HEK293 (cell line): ENCODE results near the gene PGP.

Source experiments
- BCL11B ChIP-seq: fragments of 450-650 bp; formaldehyde crosslinking; IDR thresholded peaks from 2 replicates; pipeline ENCODE4 v1.5.1; 2016; ENCODE audit warnings: low read depth, missing biosample characterization, missing genetic modification characterization
- FEZF1 ChIP-seq: fragments of 450-650 bp; formaldehyde crosslinking; IDR thresholded peaks from 2 replicates; pipeline ENCODE4 v1.5.1; 2016; ENCODE audit warnings: missing biosample characterization, missing genetic modification characterization
- GFI1B ChIP-seq: fragments of 450-650 bp; formaldehyde crosslinking; IDR thresholded peaks from 2 replicates; pipeline ENCODE4 v1.5.1; 2016; ENCODE audit warnings: missing biosample characterization, missing genetic modification characterization
- GLI2 ChIP-seq: fragments of 450-650 bp; formaldehyde crosslinking; IDR thresholded peaks from 2 replicates; pipeline ENCODE4; 2017; ENCODE audit warnings: missing biosample characterization, missing genetic modification characterization, low read depth, borderline replicate concordance
- GLI4 ChIP-seq: fragments of 450-650 bp; formaldehyde crosslinking; IDR thresholded peaks from 2 replicates; pipeline ENCODE4 v1.5.1; 2016; ENCODE audit warnings: missing biosample characterization, missing genetic modification characterization
- GLIS2 ChIP-seq: fragments of 450-650 bp; formaldehyde crosslinking; IDR thresholded peaks from 2 replicates; pipeline ENCODE4 v1.5.1; 2016; ENCODE audit warnings: missing biosample characterization, missing genetic modification characterization
- KLF7 ChIP-seq: fragments of 450-650 bp; formaldehyde crosslinking; IDR thresholded peaks from 2 replicates; pipeline ENCODE4 v1.5.1; 2016; ENCODE audit warnings: missing biosample characterization, missing genetic modification characterization, borderline replicate concordance
- ZBTB11 ChIP-seq: fragments of 450-650 bp; formaldehyde crosslinking; conservative IDR thresholded peaks from 2 replicates; pipeline ENCODE4 v1.5.1; 2016; ENCODE audit warnings: low read depth, missing biosample characterization, missing genetic modification characterization
- ZBTB21 ChIP-seq: fragments of 450-650 bp; formaldehyde crosslinking; IDR thresholded peaks from 2 replicates; pipeline ENCODE4 v1.5.1; 2017; ENCODE audit warnings: missing biosample characterization, missing genetic modification characterization
- ZBTB7A ChIP-seq: fragments of 450-650 bp; formaldehyde crosslinking; IDR thresholded peaks from 2 replicates; pipeline ENCODE4 v1.5.1; 2016; ENCODE audit warnings: low read depth, missing biosample characterization, missing genetic modification characterization
- ZFP41 ChIP-seq: fragments of 450-650 bp; formaldehyde crosslinking; IDR thresholded peaks from 2 replicates; pipeline ENCODE4 v1.5.1; 2016; ENCODE audit warnings: missing biosample characterization, missing genetic modification characterization, borderline replicate concordance
- ZNF121 ChIP-seq: fragments of 450-650 bp; formaldehyde crosslinking; IDR thresholded peaks from 2 replicates; pipeline ENCODE4 v1.5.1; 2016; ENCODE audit warnings: missing biosample characterization, missing genetic modification characterization
- ZNF19 ChIP-seq: fragments of 450-650 bp; formaldehyde crosslinking; IDR thresholded peaks from 2 replicates; pipeline ENCODE4; 2016; ENCODE audit warnings: missing biosample characterization, missing genetic modification characterization, low read depth
- ZNF214 ChIP-seq: fragments of 450-650 bp; formaldehyde crosslinking; IDR thresholded peaks from 2 replicates; pipeline ENCODE4 v1.5.1; 2017; ENCODE audit warnings: missing biosample characterization, mild to moderate bottlenecking, missing genetic modification characterization, borderline replicate concordance
- ZNF341 ChIP-seq: fragments of 450-650 bp; formaldehyde crosslinking; IDR thresholded peaks from 2 replicates; pipeline ENCODE4; 2016; ENCODE audit warnings: low read depth, missing biosample characterization, missing genetic modification characterization
- ZNF354C ChIP-seq: fragments of 450-650 bp; formaldehyde crosslinking; IDR thresholded peaks from 2 replicates; pipeline ENCODE4 v1.5.1; 2016; ENCODE audit warnings: missing biosample characterization, missing genetic modification characterization, low read depth, borderline replicate concordance
- ZNF404 ChIP-seq: fragments of 450-650 bp; formaldehyde crosslinking; IDR thresholded peaks from 2 replicates; pipeline ENCODE4 v1.5.1; 2017; ENCODE audit warnings: missing biosample characterization, missing genetic modification characterization
- ZNF521 ChIP-seq: fragments of 450-650 bp; formaldehyde crosslinking; IDR thresholded peaks from 2 replicates; pipeline ENCODE4 v1.5.1; 2017; ENCODE audit warnings: missing biosample characterization, mild to moderate bottlenecking, missing genetic modification characterization
- ZNF544 ChIP-seq: fragments of 450-650 bp; formaldehyde crosslinking; IDR thresholded peaks from 2 replicates; pipeline ENCODE4 v1.5.0; 2017; ENCODE audit warnings: missing biosample characterization, missing genetic modification characterization
- ZNF610 ChIP-seq: fragments of 450-650 bp; formaldehyde crosslinking; IDR thresholded peaks from 2 replicates; pipeline ENCODE4 v1.5.1; 2016; ENCODE audit warnings: missing biosample characterization, missing genetic modification characterization, borderline replicate concordance
- ZNF621 ChIP-seq: fragments of 450-650 bp; formaldehyde crosslinking; IDR thresholded peaks from 2 replicates; pipeline ENCODE4 v1.5.1; 2017; ENCODE audit warnings: missing biosample characterization, missing genetic modification characterization
- ZNF624 ChIP-seq: fragments of 450-650 bp; formaldehyde crosslinking; IDR thresholded peaks from 2 replicates; pipeline ENCODE4 v1.5.1; 2017; ENCODE audit warnings: missing biosample characterization, missing genetic modification characterization
- ZNF660 ChIP-seq: fragments of 450-650 bp; IDR thresholded peaks from 2 replicates; pipeline ENCODE4 v1.5.1; 2018; ENCODE audit warnings: missing biosample characterization, mild to moderate bottlenecking, missing genetic modification characterization
- ZNF747 ChIP-seq: fragments of 450-650 bp; formaldehyde crosslinking; IDR thresholded peaks from 2 replicates; pipeline ENCODE4 v1.5.1; 2016; ENCODE audit warnings: missing biosample characterization, missing genetic modification characterization
- ZNF768 ChIP-seq: fragments of 450-650 bp; formaldehyde crosslinking; IDR thresholded peaks from 2 replicates; pipeline ENCODE4 v1.5.1; 2018; ENCODE audit warnings: missing biosample characterization, mild to moderate bottlenecking, missing genetic modification characterization
- TF ChIP-seq, protein P1 (sequence below): fragments of 450-650 bp; formaldehyde crosslinking; IDR thresholded peaks from 2 replicates; pipeline ENCODE4 v1.5.1; 2016; ENCODE audit warnings: missing biosample characterization, missing genetic modification characterization, borderline replicate concordance
- TF ChIP-seq, protein P2 (sequence below): fragments of 450-650 bp; formaldehyde crosslinking; IDR thresholded peaks from 2 replicates; pipeline ENCODE4 v1.5.1; 2016; ENCODE audit warnings: missing biosample characterization, missing genetic modification characterization
- TF ChIP-seq, protein P3 (sequence below): fragments of 450-650 bp; formaldehyde crosslinking; IDR thresholded peaks from 2 replicates; pipeline ENCODE4 v1.5.1; 2016; ENCODE audit warnings: missing biosample characterization, missing genetic modification characterization

Gene PGP

DNA sequence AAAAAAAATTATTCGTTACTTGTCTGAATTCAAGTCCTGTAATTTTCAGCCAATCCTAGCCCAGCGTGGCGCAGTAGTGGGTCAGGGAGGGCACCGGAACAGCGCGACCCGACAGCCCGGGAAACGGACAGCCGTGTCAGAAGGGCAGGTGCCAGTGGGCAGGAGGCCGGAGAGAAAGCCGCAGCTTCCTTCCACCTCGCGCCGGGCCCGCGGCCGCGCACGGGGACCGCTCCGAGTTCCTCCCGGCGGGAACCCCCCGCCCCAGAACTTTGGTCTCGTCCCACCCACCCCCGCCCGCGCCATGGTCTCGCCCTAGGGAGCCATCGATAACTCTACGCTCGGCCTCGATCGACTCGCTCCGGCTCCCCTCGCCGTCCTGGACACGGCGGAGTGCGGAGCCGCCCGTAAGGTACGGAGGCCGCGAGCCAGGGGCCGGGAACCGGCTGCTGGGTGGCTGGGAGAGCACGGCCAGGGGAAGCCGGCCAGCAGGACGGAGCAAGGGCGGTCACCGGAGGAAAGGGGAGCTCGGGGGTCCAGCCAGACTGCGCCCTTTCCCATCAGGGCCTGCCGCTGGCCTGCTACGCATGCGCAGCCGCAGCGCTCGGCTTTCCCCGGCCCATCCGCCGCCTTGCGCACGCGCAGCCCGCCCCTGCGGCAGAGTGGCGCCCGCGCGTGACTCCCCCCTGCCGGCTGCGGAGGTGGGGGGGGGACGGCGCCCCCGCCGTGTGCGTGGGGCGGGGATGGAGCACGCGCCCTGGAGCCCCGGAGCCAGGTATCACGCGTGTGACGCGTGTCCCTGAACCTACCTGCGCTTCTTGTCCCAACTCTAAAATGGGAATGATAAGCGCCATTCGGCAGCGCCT, 9.3 kb downstream of the PGP start, which contains the start of gene MLST8 (continued):
- TF ChIP-seq KLF7 (tag by site-specific recombination) (peak; percentile 80), FEZF1 (tag by site-specific recombination) (no peak), GLIS2 (peak; percentile 59; the same call in 1 of the 2 replicates), ZNF544 (tag by site-specific recombination) (no peak), ZNF521 (tag by site-specific recombination) (no peak), GFI1B (tag by site-specific recombination) (no peak), ZNF660 (tag by site-specific recombination) (peak; percentile 78; the same call in 1 of the 2 replicates), ZNF610 (no peak), ZBTB7A (tag by site-specific recombination) (no peak; the same call in 1 of the 2 replicates), ZBTB21 (tag by site-specific recombination) (no peak; the same call in 1 of the 2 replicates), ZNF19 (no peak), GLI4 (tag by site-specific recombination) (no peak), ZNF121 (tag by site-specific recombination) (no peak), ZNF354C (tag by site-specific recombination) (no peak), ZNF747 (tag by site-specific recombination) (no peak), ZNF768 (tag by site-specific recombination) (no peak), ZNF341 (tag by site-specific recombination) (peak; percentile 99), ZFP41 (no peak), GLI2 (tag by site-specific recombination) (no peak), ZNF214 (tag by site-specific recombination) (no peak), BCL11B (tag by site-specific recombination) (0 out of 2 replicates have a peak, but pooled peaks have one; percentile 13), ZNF624 (tag by site-specific recombination) (no peak), ZNF621 (tag by site-specific recombination) (no peak), ZNF404 (tag by site-specific recombination) (no peak), ZBTB11 (peak; percentile 34; the same call in 1 of the 2 replicates)
- TF ChIP-seq, protein P1, sequence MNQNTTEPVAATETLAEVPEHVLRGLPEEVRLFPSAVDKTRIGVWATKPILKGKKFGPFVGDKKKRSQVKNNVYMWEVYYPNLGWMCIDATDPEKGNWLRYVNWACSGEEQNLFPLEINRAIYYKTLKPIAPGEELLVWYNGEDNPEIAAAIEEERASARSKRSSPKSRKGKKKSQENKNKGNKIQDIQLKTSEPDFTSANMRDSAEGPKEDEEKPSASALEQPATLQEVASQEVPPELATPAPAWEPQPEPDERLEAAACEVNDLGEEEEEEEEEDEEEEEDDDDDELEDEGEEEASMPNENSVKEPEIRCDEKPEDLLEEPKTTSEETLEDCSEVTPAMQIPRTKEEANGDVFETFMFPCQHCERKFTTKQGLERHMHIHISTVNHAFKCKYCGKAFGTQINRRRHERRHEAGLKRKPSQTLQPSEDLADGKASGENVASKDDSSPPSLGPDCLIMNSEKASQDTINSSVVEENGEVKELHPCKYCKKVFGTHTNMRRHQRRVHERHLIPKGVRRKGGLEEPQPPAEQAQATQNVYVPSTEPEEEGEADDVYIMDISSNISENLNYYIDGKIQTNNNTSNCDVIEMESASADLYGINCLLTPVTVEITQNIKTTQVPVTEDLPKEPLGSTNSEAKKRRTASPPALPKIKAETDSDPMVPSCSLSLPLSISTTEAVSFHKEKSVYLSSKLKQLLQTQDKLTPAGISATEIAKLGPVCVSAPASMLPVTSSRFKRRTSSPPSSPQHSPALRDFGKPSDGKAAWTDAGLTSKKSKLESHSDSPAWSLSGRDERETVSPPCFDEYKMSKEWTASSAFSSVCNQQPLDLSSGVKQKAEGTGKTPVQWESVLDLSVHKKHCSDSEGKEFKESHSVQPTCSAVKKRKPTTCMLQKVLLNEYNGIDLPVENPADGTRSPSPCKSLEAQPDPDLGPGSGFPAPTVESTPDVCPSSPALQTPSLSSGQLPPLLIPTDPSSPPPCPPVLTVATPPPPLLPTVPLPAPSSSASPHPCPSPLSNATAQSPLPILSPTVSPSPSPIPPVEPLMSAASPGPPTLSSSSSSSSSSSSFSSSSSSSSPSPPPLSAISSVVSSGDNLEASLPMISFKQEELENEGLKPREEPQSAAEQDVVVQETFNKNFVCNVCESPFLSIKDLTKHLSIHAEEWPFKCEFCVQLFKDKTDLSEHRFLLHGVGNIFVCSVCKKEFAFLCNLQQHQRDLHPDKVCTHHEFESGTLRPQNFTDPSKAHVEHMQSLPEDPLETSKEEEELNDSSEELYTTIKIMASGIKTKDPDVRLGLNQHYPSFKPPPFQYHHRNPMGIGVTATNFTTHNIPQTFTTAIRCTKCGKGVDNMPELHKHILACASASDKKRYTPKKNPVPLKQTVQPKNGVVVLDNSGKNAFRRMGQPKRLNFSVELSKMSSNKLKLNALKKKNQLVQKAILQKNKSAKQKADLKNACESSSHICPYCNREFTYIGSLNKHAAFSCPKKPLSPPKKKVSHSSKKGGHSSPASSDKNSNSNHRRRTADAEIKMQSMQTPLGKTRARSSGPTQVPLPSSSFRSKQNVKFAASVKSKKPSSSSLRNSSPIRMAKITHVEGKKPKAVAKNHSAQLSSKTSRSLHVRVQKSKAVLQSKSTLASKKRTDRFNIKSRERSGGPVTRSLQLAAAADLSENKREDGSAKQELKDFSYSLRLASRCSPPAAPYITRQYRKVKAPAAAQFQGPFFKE, result no peak
- TF ChIP-seq, protein P2, sequence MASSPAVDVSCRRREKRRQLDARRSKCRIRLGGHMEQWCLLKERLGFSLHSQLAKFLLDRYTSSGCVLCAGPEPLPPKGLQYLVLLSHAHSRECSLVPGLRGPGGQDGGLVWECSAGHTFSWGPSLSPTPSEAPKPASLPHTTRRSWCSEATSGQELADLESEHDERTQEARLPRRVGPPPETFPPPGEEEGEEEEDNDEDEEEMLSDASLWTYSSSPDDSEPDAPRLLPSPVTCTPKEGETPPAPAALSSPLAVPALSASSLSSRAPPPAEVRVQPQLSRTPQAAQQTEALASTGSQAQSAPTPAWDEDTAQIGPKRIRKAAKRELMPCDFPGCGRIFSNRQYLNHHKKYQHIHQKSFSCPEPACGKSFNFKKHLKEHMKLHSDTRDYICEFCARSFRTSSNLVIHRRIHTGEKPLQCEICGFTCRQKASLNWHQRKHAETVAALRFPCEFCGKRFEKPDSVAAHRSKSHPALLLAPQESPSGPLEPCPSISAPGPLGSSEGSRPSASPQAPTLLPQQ (tag by site-specific recombination), result peak; percentile 64; the same call in 1 of the 2 replicates
- TF ChIP-seq, protein P3, sequence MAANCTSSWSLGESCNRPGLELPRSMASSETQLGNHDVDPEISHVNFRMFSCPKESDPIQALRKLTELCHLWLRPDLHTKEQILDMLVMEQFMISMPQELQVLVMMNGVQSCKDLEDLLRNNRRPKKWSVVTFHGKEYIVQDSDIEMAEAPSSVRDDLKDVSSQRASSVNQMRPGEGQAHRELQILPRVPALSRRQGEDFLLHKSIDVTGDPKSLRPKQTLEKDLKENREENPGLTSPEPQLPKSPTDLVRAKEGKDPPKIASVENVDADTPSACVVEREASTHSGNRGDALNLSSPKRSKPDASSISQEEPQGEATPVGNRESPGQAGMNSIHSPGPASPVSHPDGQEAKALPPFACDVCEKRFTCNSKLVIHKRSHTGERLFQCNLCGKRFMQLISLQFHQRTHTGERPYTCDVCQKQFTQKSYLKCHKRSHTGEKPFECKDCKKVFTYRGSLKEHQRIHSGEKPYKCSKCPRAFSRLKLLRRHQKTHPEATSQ (tag by site-specific recombination), result peak; percentile 50; the same call in 1 of the 2 replicates
